Epithelial cell of prostate (primary cell): ENCODE data around the gene ARL4D.
"Not testable (repeated sequence)": the region's sequence is repeated elsewhere in the genome, so short reads cannot be mapped to it uniquely, and the experiment has no call there.

Source experiments
- DNase-seq: peaks from one replicate; pipeline ENCODE4 v3.0.0-alpha.2; 2011; ENCODE audit warnings: low read depth, low spot score
- H3K27ac ChIP-seq: fragments of 450-650 bp; 2 replicates; pipeline ENCODE4 v1.5.1; 2017; ENCODE audit warnings: mild to moderate bottlenecking

The ARL4D gene

DNA sequence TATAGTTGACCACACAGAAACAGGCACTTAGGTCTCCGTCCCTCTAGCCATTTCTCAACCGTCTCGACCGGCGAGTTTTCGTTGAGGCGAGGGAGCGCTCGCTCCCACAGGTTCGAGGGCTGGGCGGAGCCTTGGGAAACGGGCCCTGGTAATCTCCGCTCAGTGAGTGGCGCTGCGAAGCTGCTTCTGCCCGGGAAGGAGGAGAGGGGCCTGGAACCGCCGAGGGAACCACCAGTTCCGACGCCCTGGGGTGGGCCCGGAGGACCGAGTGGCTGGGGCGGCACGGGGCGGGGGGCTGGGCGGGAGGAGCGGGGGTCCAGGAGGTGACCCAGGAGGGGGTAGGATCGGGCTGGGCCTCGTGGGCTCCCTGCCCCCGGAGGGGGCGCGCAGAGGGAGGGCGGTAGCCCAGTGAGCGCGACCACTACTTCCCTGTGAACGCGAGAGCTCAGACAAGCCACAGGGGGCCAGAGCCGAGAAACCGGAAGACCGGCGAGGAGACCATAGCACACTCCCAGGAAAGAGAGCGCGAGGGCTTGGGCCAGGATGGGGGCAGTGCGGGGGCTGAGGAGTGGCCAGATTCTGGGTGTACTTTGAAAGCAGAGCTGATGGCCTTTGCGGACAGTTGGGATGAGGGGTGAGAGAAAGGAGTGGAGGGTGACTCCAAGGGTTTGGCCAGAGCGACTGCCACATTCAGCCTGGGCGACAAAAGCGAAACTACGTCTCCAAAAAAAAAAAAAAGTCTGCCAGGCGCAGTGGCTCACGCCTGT, 29.9 kb upstream of the ARL4D start:
- DNase-seq: no peak
- H3K27ac ChIP-seq: peak overlapping the region; percentile 99

- DNase-seq: no peak
- peak overlapping the region; percentile 99 for H3K27ac ChIP-seq
These were observed 28.8 kb upstream of the ARL4D start for GRCh38 chr17:43369986-43370385.

DNA sequence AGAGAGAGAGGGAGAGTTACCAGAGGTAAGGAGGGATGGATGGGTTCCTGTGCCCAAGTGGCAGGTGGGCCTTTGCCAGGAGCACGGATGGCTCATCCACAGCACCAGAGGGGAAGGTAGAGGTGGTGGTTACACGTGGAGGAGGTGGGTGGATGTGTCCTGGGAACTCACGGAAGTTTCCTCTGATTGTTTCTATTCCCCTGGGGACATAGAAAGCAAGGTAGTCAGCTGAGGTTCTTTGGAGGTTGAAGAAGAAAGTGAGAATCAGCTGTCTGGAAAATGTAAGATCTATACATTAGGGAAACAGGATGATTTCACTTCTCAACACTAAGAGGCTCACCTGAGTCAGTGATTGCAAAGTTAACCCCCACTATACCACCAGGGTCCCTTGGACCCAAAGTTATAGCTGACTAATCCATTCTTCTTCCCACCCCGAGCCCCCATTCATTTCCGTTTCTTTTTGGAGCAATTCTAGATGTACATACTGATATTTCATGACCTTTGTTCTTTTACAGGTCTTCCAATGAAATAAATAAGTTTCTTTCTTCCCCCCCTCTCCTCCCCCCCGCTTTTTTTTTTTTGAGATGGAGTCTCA, 27.5 kb upstream of the ARL4D start:
- DNase-seq: no peak
- no peak overlapping the region for H3K27ac ChIP-seq

- DNase-seq: no peak
These were observed 26.4 kb upstream of the ARL4D start for GRCh38 chr17:43372273-43372911.

GRCh38 chr17:43373356-43373755, 25.4 kb upstream of the ARL4D start:
- no peak for DNase-seq
- H3K27ac ChIP-seq: no peak overlapping the region

More at GRCh38 chr17:43372273-43372911, 26.4 kb upstream of the ARL4D start:
- no peak overlapping the region for H3K27ac ChIP-seq

DNA sequence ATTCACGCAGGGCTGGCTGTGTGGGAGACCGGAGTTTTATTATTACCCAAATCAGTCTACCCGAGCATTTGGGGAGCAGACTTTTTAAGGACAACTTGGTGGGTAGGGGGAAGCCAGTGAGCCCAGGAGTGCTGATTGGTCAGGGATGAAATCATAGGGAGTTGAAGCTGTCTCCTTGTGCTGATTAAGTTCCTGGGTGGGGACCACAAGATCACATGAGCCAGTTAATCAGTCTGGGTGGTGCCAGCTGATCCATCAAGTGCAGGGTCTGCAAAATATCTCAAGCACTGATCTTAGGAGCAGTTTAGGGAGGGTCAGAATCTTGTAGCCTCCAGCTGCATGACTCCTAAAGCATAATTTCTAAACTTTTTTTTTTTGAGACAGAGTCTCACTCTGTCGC, 22.9 kb upstream of the ARL4D start:
- not testable (repeated sequence) for DNase-seq, H3K27ac ChIP-seq

DNA sequence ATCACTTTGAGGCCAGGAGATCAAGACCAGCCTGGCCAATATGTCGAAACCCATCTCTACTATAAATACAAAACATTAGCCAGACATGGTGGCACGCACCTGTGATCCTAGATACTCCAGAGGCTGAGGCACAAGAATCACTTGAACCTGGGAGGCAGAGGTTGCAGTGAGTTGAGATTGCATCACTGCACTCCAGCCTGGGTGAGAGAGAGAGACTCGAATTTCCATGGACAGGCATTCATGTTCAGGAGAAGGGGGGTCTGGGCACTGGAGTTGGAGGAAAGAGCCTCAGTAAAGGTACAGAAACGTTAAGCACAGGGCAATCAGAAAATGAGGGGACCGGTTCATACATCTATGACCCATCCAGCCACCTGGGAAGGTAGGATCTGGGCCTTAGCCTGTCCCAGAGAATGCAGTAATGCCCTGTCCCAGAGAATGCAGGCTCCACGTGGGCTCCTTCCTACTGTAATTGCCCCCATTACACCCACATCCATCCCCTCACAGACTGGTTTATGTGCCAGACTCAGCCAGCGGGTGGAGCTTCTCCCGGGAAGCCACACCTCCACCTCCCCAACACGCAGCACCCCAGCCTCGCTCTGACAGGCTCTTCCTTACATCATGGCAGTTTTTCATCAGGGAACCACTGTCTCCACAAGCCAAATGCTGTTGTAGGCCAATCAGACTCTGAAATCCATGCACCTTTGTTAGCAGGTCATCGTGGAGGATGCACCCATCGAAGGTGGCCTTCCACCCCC, 21.6 kb upstream of the ARL4D start:
- DNase-seq: no peak
- no peak overlapping the region for H3K27ac ChIP-seq

GRCh38 chr17:43378766-43379165, 20.0 kb upstream of the ARL4D start:
- H3K27ac ChIP-seq: no peak overlapping the region
- no peak for DNase-seq

- no peak for DNase-seq
- no peak overlapping the region for H3K27ac ChIP-seq
These were observed 18.5 kb upstream of the ARL4D start for GRCh38 chr17:43380307-43380706.

GRCh38 chr17:43381204-43381603, 17.6 kb upstream of the ARL4D start:
- no peak for DNase-seq

GRCh38 chr17:43381621-43382020, 17.2 kb upstream of the ARL4D start:
- no peak for DNase-seq
- no peak overlapping the region for H3K27ac ChIP-seq

More at GRCh38 chr17:43381204-43381603, 17.6 kb upstream of the ARL4D start:
- no peak overlapping the region for H3K27ac ChIP-seq

- no peak overlapping the region for H3K27ac ChIP-seq
- DNase-seq: no peak
These were observed 16.0 kb upstream of the ARL4D start for GRCh38 chr17:43382776-43383175.

DNA sequence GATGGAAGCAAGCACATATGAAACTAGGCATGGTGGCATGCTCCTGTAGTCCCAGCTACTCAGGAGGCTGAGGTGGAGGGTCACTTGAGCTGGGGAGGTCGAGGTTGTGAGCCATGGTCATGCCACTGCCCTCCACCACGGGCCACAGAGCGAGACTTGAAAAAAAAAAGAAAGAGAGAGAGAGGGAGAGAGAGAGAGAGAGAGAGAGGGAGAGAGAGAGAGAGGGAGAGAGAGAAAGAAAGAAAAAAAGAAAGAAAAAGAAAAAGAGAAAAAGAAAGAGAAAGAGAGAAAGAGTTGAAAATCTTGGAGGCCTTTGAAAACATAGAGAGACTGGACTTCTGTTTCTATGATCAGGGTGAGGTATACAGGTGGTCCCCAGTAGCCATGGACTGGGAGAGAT, 15.4 kb upstream of the ARL4D start:
- H3K27ac ChIP-seq: no peak overlapping the region
- DNase-seq: no peak

DNA sequence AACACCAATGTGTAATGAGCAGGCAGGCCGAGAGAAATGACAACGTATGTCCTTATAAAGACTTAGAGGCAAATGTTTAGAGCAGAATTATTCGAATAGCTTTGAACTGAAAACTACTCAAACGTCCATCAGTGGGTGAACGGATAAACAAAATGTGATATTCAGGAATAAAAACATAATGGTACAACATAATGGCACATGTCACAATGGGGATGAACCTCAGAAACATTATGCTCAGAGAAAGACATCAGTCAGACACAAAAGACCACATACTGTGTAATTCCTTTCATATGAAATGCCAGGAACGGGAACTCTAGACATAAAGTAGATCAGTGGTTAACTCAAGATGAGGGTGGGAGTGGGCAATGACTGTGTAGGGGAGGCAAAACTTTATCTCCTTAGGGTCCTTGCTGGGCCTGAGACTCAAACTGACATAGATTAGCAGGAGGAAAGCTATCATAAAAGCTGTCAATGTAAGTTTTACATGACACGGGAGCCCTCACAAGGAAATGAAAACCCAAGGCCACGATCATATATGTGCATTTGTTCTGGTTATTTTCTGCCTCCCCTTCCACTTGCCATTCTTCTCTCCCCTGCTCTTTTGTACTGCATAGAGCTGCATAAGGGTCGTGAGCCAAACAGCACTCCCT, 14.8 kb upstream of the ARL4D start:
- DNase-seq: no peak
- H3K27ac ChIP-seq: no peak overlapping the region

GRCh38 chr17:43384476-43384862, 14.3 kb upstream of the ARL4D start:
- peak overlapping the region; percentile 20 for H3K27ac ChIP-seq
- DNase-seq: no peak

- peak overlapping the region; percentile 20 for H3K27ac ChIP-seq
- no peak for DNase-seq
These were observed 13.6 kb upstream of the ARL4D start for GRCh38 chr17:43385046-43385831.

GRCh38 chr17:43388359-43389045, 10.3 kb upstream of the ARL4D start:
- peak overlapping the region; percentile 96 for H3K27ac ChIP-seq

DNA sequence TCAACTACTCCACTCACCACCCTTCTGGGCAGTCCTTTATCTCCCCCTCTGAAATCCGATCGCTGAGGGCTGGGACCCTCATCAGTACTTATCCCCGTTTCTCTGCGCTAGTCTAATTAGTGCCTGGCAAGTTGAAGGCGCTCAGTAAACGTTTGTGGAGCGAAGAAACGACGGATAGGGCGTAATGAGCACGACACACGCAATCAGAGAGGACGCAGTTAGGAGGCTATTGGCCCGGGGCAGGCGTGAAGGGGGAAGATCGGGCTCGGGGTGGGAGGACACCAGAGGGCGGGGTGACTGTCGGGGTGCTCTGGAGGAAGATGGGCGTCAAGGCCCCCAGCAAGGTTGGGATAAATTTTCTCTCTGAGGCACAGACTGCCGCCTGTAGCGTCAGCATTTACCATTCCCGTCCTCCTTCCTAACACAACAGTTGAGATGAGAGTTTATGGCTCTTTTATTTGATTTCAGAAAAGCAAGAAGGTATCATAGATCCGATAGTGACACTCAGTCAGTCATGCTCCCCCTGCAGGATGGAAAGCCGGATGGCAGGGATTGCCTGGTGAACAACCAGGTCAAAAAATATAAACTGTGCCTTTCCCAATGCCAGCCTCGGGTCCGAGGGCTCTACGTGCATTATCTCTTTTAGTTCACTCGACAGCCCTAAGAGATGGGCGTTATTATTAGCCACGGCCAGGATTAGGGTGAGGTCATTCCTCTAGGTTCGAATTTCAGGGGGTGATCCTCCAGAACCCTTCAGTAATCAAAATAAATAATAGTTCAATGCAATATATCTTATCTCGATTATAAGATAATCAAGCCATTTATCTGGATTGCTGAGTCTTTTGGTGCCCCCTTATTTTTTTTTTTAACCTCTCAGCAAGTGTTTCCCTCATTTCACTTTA, 9.5 kb upstream of the ARL4D start:
- H3K27ac ChIP-seq: peak overlapping the region; percentile 96
- no peak for DNase-seq

More at GRCh38 chr17:43388359-43389045, 10.3 kb upstream of the ARL4D start:
- DNase-seq: peak; percentile 55
